HG02970 (cell line): ENCODE results near the gene PKN2.
"Not testable (repeated sequence)": the region's sequence is repeated elsewhere in the genome, so short reads cannot be mapped to it uniquely, and the experiment has no call there.

ENCODE experiments used
- ATAC-seq: cut with Tn5 transposase; IDR thresholded peaks from one replicate; pipeline ENCODE4 v1.9.1; 2021; ENCODE audit warnings: mild to moderate bottlenecking, moderate library complexity, moderate number of reproducible peaks; ENCODE audit not compliant: unreplicated experiment, low FRiP score

Gene PKN2

GRCh38 chr1:88780485-88780884 lies 96.4 kb downstream of the PKN2 start:
- no peak for ATAC-seq

- no peak for ATAC-seq
Measured at GRCh38 chr1:88783145-88783544, 99.1 kb downstream of the PKN2 start.

GRCh38 chr1:88784551-88784950 lies 100.5 kb downstream of the PKN2 start:
- ATAC-seq: no peak

GRCh38 chr1:88787023-88787903 lies 103.2 kb downstream of the PKN2 start:
- no peak for ATAC-seq

- no peak for ATAC-seq
Measured at GRCh38 chr1:88791192-88791591, 107.1 kb downstream of the PKN2 start.

- no peak for ATAC-seq
Measured at GRCh38 chr1:88799491-88799890, 115.4 kb downstream of the PKN2 start.

- ATAC-seq: no peak
Measured at GRCh38 chr1:88800382-88801051, 116.4 kb downstream of the PKN2 start.

GRCh38 chr1:88801575-88802208 lies 117.6 kb downstream of the PKN2 start:
- no peak for ATAC-seq

GRCh38 chr1:88802404-88802803 lies 118.3 kb downstream of the PKN2 start:
- no peak for ATAC-seq

GRCh38 chr1:88802950-88803349 lies 118.9 kb downstream of the PKN2 start:
- no peak for ATAC-seq

GRCh38 chr1:88803444-88803843 lies 119.4 kb downstream of the PKN2 start:
- ATAC-seq: no peak

- no peak for ATAC-seq
Measured at GRCh38 chr1:88812366-88812765, 128.3 kb downstream of the PKN2 start.

GRCh38 chr1:88813471-88813870 lies 129.4 kb downstream of the PKN2 start:
- no peak for ATAC-seq

- not testable (repeated sequence) for ATAC-seq
Measured at GRCh38 chr1:88819642-88820041, 135.6 kb downstream of the PKN2 start.

GRCh38 chr1:88825721-88826120 lies 141.6 kb downstream of the PKN2 start:
- ATAC-seq: no peak

- no peak for ATAC-seq
Measured at GRCh38 chr1:88847643-88848042, 163.6 kb downstream of the PKN2 start.

GRCh38 chr1:88851303-88852063 lies 167.4 kb downstream of the PKN2 start:
- no peak for ATAC-seq

- no peak for ATAC-seq
Measured at GRCh38 chr1:88867743-88868521, 183.9 kb downstream of the PKN2 start.

GRCh38 chr1:88869644-88870043 lies 185.6 kb downstream of the PKN2 start:
- ATAC-seq: not testable (repeated sequence)
